ENCODE data around the gene ODAD4.

ODAD4 gene

GRCh38 chr17:41984454-41984853 lies 54.0 kb downstream of the ODAD4 start:
- TF ChIP-seq CTCF (IDR thresholded peaks at IDR 0.05; ENCODE audit: borderline replicate concordance, control extremely low read depth, extremely low read depth, insufficient read depth, missing control alignments), result no peak
- DNase-seq (ENCODE audit: low spot score), result no peak
- in situ Hi-C loops (cut with MboI; ENCODE audit: low sequenced_read_pairs, unreplicated experiment), result no loop called here

DNA sequence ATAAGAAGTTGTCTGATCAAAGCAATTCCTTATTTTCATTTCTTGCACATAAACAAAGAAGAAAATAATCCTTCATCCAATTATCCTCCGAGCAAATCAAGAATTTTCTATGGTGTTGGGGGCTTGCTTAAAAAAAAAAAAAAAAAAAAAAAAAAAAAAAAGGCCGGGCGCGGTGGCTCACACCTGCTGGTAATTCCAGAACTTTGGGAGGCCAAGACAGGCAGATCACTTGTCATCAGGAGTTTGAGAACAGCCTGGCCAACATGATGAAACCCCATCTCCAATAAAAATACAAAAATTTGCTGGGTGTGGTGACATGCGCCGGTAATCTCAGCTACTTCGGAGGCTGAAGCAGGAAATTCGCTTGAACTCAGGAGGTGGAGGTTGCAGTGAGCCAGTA lies 55.5 kb downstream of the ODAD4 start:
- in situ Hi-C loops (cut with MboI; ENCODE audit: low sequenced_read_pairs, unreplicated experiment), result no loop called here
- no peak for DNase-seq (ENCODE audit: low spot score)
- no peak for TF ChIP-seq CTCF (IDR thresholded peaks at IDR 0.05; ENCODE audit: borderline replicate concordance, control extremely low read depth, extremely low read depth, insufficient read depth, missing control alignments)

DNA sequence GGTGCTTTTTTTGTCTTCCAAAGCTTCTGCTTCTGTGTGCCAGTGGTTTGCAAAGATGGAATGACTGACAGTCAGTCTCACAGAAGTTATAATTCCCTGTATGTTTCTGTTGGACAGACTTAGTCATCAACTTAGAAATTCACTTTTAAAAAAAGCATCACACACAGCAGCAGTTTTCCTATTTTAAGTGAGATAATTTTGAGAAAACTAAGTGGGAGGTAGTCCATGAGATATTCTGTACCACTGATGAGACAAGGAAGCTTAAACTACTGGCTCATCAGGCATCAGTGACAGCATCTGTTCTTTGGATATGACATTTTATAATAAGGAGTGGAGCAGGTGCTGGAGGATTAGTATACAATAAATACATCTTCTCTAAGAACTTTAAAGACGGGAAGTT lies 56.2 kb downstream of the ODAD4 start:
- in situ Hi-C loops (cut with MboI; ENCODE audit: low sequenced_read_pairs, unreplicated experiment), result no loop called here
- no peak for TF ChIP-seq CTCF (IDR thresholded peaks at IDR 0.05; ENCODE audit: borderline replicate concordance, control extremely low read depth, extremely low read depth, insufficient read depth, missing control alignments)

DNA sequence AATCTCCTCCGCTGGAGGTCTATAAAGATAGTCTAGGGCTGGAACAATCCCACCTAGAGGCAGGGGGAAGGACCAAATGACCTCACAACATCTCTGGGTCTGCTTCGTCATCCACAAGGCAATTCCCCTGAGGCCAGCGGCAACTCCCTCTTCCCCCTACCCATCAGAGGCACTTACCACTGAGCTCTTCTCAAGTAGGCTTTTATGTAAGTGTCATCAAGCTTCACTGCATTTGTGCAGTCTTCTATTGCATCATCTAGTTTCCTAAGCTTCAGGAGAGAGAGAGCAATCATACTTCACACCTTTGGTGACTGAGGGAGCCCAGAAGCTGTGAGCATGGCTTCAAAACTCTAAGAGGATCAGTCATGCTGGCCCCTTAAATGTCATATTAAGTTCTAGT lies 57.2 kb downstream of the ODAD4 start:
- in situ Hi-C loops (cut with MboI; ENCODE audit: low sequenced_read_pairs, unreplicated experiment), result no loop called here
- no peak for DNase-seq (ENCODE audit: low spot score)
- no peak for TF ChIP-seq CTCF (IDR thresholded peaks at IDR 0.05; ENCODE audit: borderline replicate concordance, control extremely low read depth, extremely low read depth, insufficient read depth, missing control alignments)

More for the DNA sequence above, 56.2 kb downstream of the ODAD4 start:
- no peak for DNase-seq (ENCODE audit: low spot score)

- no peak for TF ChIP-seq CTCF (IDR thresholded peaks at IDR 0.05; ENCODE audit: borderline replicate concordance, control extremely low read depth, extremely low read depth, insufficient read depth, missing control alignments)
- no peak for DNase-seq (ENCODE audit: low spot score)
- in situ Hi-C loops (cut with MboI; ENCODE audit: low sequenced_read_pairs, unreplicated experiment), result no loop called here
Measured at GRCh38 chr17:41988418-41988817, 58.0 kb downstream of the ODAD4 start.

GRCh38 chr17:41989702-41990419 lies 59.4 kb downstream of the ODAD4 start:
- no peak for DNase-seq (ENCODE audit: low spot score)
- no peak for TF ChIP-seq CTCF (IDR thresholded peaks at IDR 0.05; ENCODE audit: borderline replicate concordance, control extremely low read depth, extremely low read depth, insufficient read depth, missing control alignments)
- in situ Hi-C loops (cut with MboI; ENCODE audit: low sequenced_read_pairs, unreplicated experiment), result no loop called here

Measured in GM13976 (cell line).